Activated CD8-positive, alpha-beta memory T cell treated with anti-CD3 and anti-CD28 coated beads for 36 hours (primary cell): ENCODE data around the gene SHROOM4. TPM values are rescaled to one million over a fixed set of nuclear protein-coding genes. Genes with fewer than 3 reads are reported as not detected.

Source experiments
- CTCF ChIA-PET: fragments of 350-600 bp; sonication (Branson Sonifier 250); formaldehyde crosslinking; loops from one replicate; lab custom pipeline; 2021; ENCODE audit warnings: antibody characterized with exemption; lab: Charles Lee
- POLR2A ChIA-PET: fragments of 350-600 bp; sonication (Branson Sonifier 250); formaldehyde crosslinking; loops from one replicate; lab custom pipeline; 2021; ENCODE audit warnings: antibody characterized with exemption; lab: Charles Lee
- total RNA-seq, 2 experiments: library from RNA; stranded (reverse); gene quantifications; one replicate each; pipeline ENCODE4 v1.2.3, GENCODE V29; 2021

Gene SHROOM4
- total RNA-seq, 2 experiments from 2014 or later = not detected

GRCh38 chrX:50629774-50630173, 184.2 kb downstream of the SHROOM4 start:
- POLR2A ChIA-PET = no interaction called here
- CTCF ChIA-PET = no interaction called here

GRCh38 chrX:50627696-50628095, 186.3 kb downstream of the SHROOM4 start:
- CTCF ChIA-PET = no interaction called here
- POLR2A ChIA-PET = no interaction called here

DNA sequence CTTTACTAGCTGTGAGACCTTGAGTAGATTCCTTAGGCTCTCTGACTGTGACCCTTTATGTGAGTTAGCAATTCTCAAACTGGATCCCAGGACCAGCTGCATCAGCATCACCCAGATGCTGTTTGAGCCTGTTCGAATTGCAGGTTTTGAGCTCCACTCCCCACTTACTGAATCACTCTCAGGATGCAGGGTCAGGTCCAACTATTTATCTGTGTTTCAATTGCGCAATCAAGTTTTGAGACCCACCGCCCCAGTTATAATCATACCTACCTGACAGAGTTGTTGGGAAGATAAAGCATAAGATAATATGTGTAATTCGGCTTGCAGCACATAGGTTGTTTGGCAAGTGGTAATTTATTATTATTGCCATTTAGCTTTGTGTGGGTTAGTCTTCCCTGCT, 187.6 kb downstream of the SHROOM4 start:
- CTCF ChIA-PET = no interaction called here
- POLR2A ChIA-PET = no interaction called here

DNA sequence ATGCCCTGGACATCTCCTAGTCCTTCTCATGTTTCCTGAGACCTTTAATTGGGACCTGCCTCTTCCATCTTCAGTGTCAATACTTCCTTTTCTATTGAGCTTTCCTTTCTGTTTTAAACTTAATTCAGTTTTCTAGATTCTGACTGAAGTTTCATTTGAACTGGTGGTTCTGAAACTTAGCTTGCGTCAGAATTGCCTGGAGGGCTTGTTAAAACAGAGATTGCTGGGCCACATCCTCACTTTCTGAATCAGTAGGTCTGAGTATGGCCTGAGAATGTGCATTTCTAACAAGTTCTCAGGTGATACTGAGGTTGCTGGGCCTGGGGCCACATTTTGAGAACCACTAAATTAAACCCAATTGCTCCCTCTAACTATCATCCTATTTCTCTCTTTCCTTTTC, 191.2 kb downstream of the SHROOM4 start:
- ChIA-PET POLR2A (no interaction called here), CTCF (no interaction called here)

DNA sequence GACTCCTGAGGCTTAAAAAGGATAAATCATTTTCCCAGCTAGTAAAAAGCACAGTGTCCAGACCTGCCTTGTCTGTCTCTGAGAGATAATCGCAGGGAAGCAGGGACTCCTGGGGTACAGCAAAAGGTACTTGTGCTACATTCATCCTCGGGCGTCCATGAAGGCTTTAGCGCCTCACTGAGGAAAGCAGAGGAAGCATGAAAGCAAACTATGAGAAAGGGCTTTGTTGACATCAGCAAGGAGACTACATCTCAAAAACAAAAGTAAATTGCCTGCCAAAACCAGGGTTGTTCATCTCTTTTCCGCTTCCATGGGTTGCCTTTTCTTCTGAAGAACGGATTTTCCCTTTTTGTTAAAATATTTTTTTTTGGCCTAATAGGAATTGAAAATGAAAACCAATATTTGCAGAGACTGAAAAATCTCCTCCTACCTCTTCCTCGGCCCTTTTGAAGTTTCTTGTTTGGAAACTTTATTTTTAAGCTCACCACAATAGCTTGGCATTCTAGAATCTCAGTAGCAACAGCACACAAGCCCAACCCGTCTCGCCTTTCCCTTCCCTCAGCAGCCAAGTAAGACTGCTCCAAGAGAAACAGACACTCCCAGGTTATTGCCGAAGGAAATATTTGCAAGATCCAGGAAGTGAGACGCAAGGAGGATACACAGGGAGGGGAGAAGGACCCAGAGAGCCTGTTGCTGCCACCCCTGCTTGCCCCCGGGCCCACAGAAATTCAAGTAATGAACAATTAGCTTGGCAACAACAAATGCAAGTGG, 195.0 kb downstream of the SHROOM4 start:
- POLR2A ChIA-PET = no interaction called here
- CTCF ChIA-PET = no interaction called here

DNA sequence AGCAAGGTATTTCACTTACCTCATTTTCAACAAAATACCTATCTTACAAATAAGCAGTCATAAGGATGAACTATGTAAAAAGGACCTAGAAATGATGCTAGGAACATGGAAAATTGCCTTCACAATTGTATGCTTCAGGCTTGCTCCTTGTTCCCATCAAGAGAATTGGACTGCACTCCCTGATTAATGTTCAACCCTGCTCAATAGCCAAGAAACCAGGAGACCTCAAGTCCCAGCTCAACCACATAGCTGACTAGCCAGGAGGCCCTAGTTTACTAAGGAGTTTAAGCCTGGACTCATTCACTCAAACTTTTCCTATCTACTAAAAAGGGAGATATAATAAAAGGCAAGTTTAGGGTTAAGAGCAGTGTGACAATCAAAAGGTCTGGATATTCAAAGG, 196.8 kb downstream of the SHROOM4 start:
- ChIA-PET POLR2A (no interaction called here), CTCF (no interaction called here)

DNA sequence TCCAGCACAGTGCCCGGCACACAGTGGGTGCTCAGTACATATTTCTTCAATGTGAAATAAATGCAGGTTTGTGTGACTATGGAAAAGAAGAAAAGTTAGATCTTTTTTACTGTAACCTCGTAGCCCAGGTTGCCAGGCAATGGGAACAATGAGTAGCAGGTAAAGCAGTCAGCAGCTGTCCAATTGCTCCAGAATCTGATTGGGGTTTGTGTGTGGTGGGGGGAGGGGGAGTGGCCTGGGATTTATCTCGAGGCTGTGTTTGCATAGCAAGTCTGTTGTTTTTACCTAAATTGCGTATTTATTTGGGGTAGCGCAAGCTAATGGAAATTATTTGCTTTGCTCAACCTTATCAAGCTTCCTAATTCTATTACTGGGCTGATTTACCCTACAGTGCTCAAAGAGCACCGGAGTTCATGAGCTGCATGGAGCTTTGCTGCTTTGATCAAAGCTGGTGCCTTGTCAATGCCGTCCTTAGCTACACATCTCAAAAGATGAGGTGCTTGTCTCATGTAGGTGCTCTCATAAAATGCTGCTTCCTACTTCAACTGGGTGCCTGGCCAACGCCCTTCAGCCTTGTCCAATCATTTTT, 198.3 kb downstream of the SHROOM4 start:
- ChIA-PET POLR2A (no interaction called here), CTCF (no interaction called here)

- POLR2A ChIA-PET = no interaction called here
- CTCF ChIA-PET = no interaction called here
Measured at GRCh38 chrX:50614460-50614859, 199.5 kb downstream of the SHROOM4 start.

DNA sequence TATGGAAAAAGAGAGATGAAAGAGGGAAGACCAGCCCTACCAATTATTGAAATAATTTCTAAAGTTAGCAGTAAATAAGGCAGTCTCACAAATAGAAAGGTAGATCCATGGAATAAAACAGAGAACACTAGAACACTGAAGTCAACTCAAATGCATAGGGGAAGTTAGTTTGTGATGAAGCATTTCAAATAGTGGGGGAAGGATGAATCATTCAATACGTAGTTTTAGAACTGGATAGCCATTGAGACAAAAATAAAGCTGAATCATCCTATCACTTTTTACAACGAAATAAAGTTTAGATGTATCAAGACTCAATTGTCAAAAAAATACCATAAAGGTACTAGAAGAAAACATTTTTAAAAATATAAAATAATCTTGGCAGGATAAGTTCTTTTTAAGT, 200.1 kb downstream of the SHROOM4 start:
- ChIA-PET POLR2A (no interaction called here), CTCF (no interaction called here)

DNA sequence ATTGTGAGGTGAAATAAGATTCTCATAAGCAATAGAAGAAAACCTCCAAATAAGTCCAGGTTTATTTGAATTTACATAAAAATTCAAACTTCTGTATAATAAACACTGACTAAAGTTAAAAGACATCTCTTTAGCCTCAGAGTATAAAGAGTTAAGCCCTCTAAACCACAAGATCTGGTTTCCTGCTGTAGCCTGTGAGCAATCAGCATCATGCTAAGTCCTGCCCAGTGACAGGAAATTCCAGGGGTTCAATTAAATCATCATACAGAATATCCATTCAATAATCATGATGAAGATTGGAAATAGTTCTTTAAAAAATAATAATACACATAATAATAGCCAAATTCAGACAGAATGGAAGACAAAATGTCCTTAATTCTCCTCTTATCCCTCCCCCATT, 204.2 kb downstream of the SHROOM4 start:
- ChIA-PET POLR2A (no interaction called here), CTCF (no interaction called here)

GRCh38 chrX:50606300-50606950, 207.6 kb downstream of the SHROOM4 start:
- POLR2A ChIA-PET = no interaction called here
- CTCF ChIA-PET = no interaction called here

GRCh38 chrX:50596056-50596455, 217.9 kb downstream of the SHROOM4 start:
- POLR2A ChIA-PET = no interaction called here
- CTCF ChIA-PET = no interaction called here

DNA sequence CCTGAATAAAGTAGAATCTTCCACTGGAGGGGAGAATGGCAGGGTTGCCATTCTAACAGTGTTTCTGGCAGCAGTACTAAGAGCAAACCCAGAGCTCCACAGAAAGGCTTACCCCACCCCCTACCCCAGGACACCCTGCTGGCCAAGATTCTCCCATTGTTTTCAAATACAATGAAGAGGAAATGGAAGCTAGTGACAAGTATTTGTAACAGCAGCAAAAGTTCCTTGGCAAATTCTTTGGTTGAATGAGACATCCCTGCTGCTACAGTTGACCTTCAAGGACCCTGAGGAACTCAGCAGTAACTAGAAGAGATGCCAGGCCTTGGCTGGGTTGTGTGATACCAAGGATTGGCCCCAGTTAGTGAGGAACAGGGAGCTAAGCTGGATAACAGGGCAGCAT, 219.2 kb downstream of the SHROOM4 start:
- POLR2A ChIA-PET = no interaction called here

GRCh38 chrX:50586980-50587379, 227.0 kb downstream of the SHROOM4 start:
- POLR2A ChIA-PET = no interaction called here
- CTCF ChIA-PET = no interaction called here

More for the DNA sequence above, 219.2 kb downstream of the SHROOM4 start:
- CTCF ChIA-PET = no interaction called here

DNA sequence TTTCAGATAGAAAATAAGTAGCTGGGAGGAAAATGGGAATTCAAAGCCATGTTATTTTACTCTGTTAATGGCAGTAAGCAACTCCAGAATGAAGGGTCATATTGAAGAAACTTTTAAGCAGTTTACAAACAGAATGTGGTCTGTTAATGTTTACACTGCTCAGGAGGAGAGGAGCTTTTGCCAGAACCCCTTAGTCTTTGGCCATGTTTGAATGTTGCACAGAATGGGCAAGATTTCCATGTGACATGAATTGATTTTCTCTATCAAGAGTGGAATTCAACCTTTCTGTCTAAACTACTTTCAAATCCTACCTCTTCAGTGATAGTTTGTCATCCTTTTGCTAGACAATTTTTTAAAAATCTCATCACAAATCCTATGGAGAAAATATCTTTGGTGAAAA, 227.6 kb downstream of the SHROOM4 start:
- CTCF ChIA-PET = no interaction called here
- POLR2A ChIA-PET = no interaction called here

GRCh38 chrX:50581405-50581804, 232.6 kb downstream of the SHROOM4 start:
- POLR2A ChIA-PET = no interaction called here
- CTCF ChIA-PET = no interaction called here

DNA sequence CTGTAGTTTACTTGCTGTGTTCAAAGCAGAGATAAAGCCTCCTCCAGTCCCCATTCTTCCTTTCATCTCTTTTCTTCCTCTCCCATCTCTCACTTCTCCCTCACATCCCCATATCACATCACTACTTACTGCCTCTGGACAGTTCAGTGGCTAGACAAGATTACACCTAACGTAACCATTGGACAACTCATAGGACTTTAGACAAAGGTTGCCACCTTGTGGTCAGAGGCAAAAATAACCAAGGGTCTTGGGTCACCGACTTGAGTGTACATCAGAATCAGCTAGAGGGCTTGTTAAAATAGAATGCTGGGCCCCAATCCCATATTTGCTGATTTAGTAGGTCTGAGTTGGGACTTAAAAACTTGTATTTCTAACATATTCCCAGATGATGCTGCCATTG, 234.0 kb downstream of the SHROOM4 start:
- POLR2A ChIA-PET = no interaction called here
- CTCF ChIA-PET = interaction anchor here (0.9 kb wide), 1 partner anchor 572 kb away, joined by 3 read pairs; no protein-coding TSS in a partner anchor

DNA sequence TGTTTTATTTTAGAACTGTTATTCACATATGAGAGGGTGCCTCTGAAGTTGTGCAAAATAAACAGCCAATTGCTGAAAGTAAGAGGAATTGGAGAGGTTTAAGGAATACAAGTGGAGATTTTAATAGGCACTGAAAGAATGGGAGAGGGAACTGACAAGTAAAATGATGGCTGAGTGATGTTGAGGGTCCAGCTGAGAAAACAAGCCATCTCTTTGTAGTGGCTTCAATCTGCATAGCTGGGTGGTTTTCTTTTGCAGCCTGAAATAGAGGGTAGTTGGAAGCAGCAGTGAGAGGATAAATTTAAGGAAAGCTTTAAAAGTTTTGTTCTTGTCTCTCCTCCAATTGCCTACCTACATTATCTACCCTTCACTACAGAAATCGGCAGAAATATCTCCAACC, 236.7 kb downstream of the SHROOM4 start:
- POLR2A ChIA-PET = no interaction called here
- CTCF ChIA-PET = no interaction called here

DNA sequence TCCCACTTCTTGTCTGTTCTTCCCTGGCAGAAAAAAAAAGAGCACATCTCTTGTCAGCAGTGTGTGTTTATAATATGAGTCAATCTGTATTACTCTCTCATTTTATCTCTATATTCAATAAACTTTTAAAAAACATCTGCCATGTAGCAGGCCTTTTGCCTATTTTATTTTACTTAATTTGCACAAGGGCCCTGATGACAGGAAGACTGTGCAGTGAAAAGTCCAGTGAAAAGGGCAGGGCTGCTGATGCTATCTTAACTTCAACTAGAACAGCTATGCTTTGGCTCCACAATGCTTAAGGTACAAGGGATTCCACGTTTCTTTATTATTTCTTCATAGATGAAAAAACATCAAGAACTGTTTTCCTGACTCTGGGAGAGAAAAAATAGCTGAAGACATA, 246.4 kb downstream of the SHROOM4 start:
- POLR2A ChIA-PET = no interaction called here
- CTCF ChIA-PET = no interaction called here

- ChIA-PET CTCF (no interaction called here), POLR2A (no interaction called here)
Measured at GRCh38 chrX:50565718-50566117, 248.3 kb downstream of the SHROOM4 start.
